NCI-H82 (cell line): ENCODE results near the gene LOXL4.

ENCODE experiments used
- DNase-seq: peaks from one replicate; lab custom pipeline; 2025; lab: John Stamatoyannopoulos, UW

Gene LOXL4

GRCh38 chr10:98264378-98265065, 3.5 kb downstream of the LOXL4 start:
- no peak for DNase-seq

GRCh38 chr10:98263088-98263487, 4.9 kb downstream of the LOXL4 start:
- DNase-seq, result no peak

GRCh38 chr10:98262571-98262970, 5.4 kb downstream of the LOXL4 start:
- DNase-seq, result peak; percentile 62

GRCh38 chr10:98261436-98262277, 6.3 kb downstream of the LOXL4 start:
- no peak for DNase-seq

GRCh38 chr10:98260752-98261151, 7.2 kb downstream of the LOXL4 start:
- DNase-seq, result no peak

- no peak for DNase-seq
Observed at GRCh38 chr10:98260350-98260749, 7.6 kb downstream of the LOXL4 start.

- no peak for DNase-seq
Observed at GRCh38 chr10:98259606-98260315, 8.2 kb downstream of the LOXL4 start.

GRCh38 chr10:98258683-98259454, 9.1 kb downstream of the LOXL4 start:
- no peak for DNase-seq

GRCh38 chr10:98257961-98258360, 10.0 kb downstream of the LOXL4 start:
- no peak for DNase-seq

- no peak for DNase-seq
Observed at GRCh38 chr10:98257198-98257597, 10.8 kb downstream of the LOXL4 start.

- no peak for DNase-seq
Observed at GRCh38 chr10:98256692-98257091, 11.3 kb downstream of the LOXL4 start.

- DNase-seq, result no peak
Observed at GRCh38 chr10:98255146-98255877, 12.7 kb downstream of the LOXL4 start.

- no peak for DNase-seq
Observed at GRCh38 chr10:98254234-98254974, 13.6 kb downstream of the LOXL4 start.

- no peak for DNase-seq
Observed at GRCh38 chr10:98253499-98253898, 14.5 kb downstream of the LOXL4 start.

- DNase-seq, result no peak
Observed at GRCh38 chr10:98252464-98252863, 15.5 kb downstream of the LOXL4 start.

GRCh38 chr10:98251399-98251798, 16.6 kb downstream of the LOXL4 start:
- DNase-seq, result no peak

GRCh38 chr10:98249134-98249533, 18.9 kb downstream of the LOXL4 start:
- no peak for DNase-seq

- no peak for DNase-seq
Observed at GRCh38 chr10:98248018-98248417, 20.0 kb downstream of the LOXL4 start.

- DNase-seq, result no peak
Observed at GRCh38 chr10:98246911-98247805, 20.8 kb downstream of the LOXL4 start.

GRCh38 chr10:98244586-98244985, 23.4 kb downstream of the LOXL4 start:
- DNase-seq, result no peak
